ENCODE measurements around the gene PARVA.

DNA sequence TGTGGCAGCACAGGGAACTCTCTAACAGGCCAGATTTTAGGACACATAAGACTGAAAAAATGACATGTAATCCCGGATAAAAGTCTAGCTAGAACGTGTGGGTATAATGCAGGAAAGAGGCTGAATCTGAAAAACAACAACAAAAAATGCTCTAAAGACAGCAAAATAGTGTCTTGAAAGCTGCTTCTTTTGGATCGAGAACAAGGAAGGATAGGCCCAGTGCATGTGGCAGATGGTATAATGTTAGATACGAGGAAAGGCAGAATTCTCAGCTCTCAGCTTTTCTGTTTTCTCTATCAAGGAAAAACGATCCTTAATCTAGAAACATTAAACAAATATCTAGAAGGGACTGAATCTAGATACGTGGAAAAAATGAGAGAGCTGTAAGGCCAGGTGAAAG lies 33.8 kb upstream of the PARVA start:
- TF ChIP-seq CTCF (IDR thresholded peaks at IDR 0.05) (no peak), ZFX (IDR thresholded peaks at IDR 0.05; ENCODE audit: borderline replicate concordance) (no peak)
